RWPE1 (cell line): ENCODE measurements around the gene RAPGEF2.

Experiments
- CTCF ChIA-PET: fragments of 350-600 bp; sonication (Branson Sonifier 250); formaldehyde crosslinking; extraction: SDS; loops from one replicate; lab custom pipeline; 2021; lab: Yijun Ruan, JAX
- POLR2A ChIA-PET: fragments of 400-600 bp; formaldehyde crosslinking; extraction: SDS; loops from one replicate; lab custom pipeline; 2020; ENCODE audit warnings: antibody characterized with exemption; ENCODE audit not compliant: low non-redundant PET; lab: Yijun Ruan, JAX
- DNase-seq: peaks from one replicate; pipeline ENCODE4 v3.0.0; 2012; ENCODE audit warnings: low spot score
- H3K27ac ChIP-seq: fragments of 450-650 bp; 2 replicates; pipeline ENCODE4 v1.5.1; 2017
- CTCF ChIP-seq: fragments of 450-650 bp; conservative IDR thresholded peaks from 2 replicates; pipeline ENCODE4 v1.5.1; 2017; ENCODE audit warnings: low read depth, mild to moderate bottlenecking

RAPGEF2 gene

GRCh38 chr4:159269116-159269515, 166.2 kb downstream of the RAPGEF2 start:
- no peak for DNase-seq
- CTCF ChIA-PET, result no interaction called here
- TF ChIP-seq CTCF, result no peak
- H3K27ac ChIP-seq, result no peak overlapping the region
- POLR2A ChIA-PET, result no interaction called here

- no peak for DNase-seq
- H3K27ac ChIP-seq, result no peak overlapping the region
- no peak for TF ChIP-seq CTCF
- ChIA-PET POLR2A (no interaction called here), CTCF (no interaction called here)
These were observed 167.1 kb downstream of the RAPGEF2 start for GRCh38 chr4:159269956-159270355.

GRCh38 chr4:159271856-159272255, 169.0 kb downstream of the RAPGEF2 start:
- CTCF ChIA-PET, result no interaction called here
- DNase-seq, result no peak
- POLR2A ChIA-PET, result no interaction called here

GRCh38 chr4:159272273-159273140, 169.6 kb downstream of the RAPGEF2 start:
- no peak for DNase-seq
- ChIA-PET CTCF (no interaction called here), POLR2A (no interaction called here)
- no peak for TF ChIP-seq CTCF
- no peak overlapping the region for H3K27ac ChIP-seq

More at GRCh38 chr4:159271856-159272255, 169.0 kb downstream of the RAPGEF2 start:
- TF ChIP-seq CTCF, result no peak
- no peak overlapping the region for H3K27ac ChIP-seq

- no peak for TF ChIP-seq CTCF
- no peak for DNase-seq
- H3K27ac ChIP-seq, result no peak overlapping the region
- ChIA-PET POLR2A (no interaction called here), CTCF (no interaction called here)
These were observed 170.2 kb downstream of the RAPGEF2 start for GRCh38 chr4:159273141-159273438.

- ChIA-PET CTCF (interaction anchor here (0.6 kb wide), 1 partner anchor 88 kb away, joined by 7 read pairs; no protein-coding TSS in a partner anchor), POLR2A (no interaction called here)
- TF ChIP-seq CTCF, result no peak
- DNase-seq, result no peak
- H3K27ac ChIP-seq, result peak overlapping the region; percentile 37
These were observed 171.0 kb downstream of the RAPGEF2 start for GRCh38 chr4:159273841-159274240.
